SH-SY5Y (cell line): ENCODE data around the gene PXDC1.

Experiments used
- GATA2 ChIP-seq: IDR thresholded peaks from 2 replicates; pipeline ENCODE4 v1.6.1; 2011; ENCODE audit warnings: mild to moderate bottlenecking, low read depth, low read length
- GATA3 ChIP-seq: IDR thresholded peaks from 2 replicates; pipeline ENCODE4 v1.6.1; 2011; ENCODE audit warnings: low read depth, mild to moderate bottlenecking, low read length, moderate library complexity

GRCh38 chr6:3754776-3755175, 3.3 kb upstream of the PXDC1 start:
- no peak for TF ChIP-seq GATA2
- no peak for TF ChIP-seq GATA3
